Esophagus muscularis mucosa (tissue), 4 donors: Measurements from ENCODE around the gene RXFP1. TPM values are rescaled to one million over a fixed set of nuclear protein-coding genes. Genes with fewer than 3 reads are reported as not detected.
"Not testable (repeated sequence)": the region's sequence is repeated elsewhere in the genome, so short reads cannot be mapped to it uniquely, and the experiment has no call there.

Source experiments
- DNase-seq: peaks from one replicate; pipeline ENCODE4 v3.0.0-alpha.2; 2017; ENCODE audit errors: extremely low spot score
- H3K27ac ChIP-seq, 4 donors: fragments of 200-600 bp; sonication (generic); replicated peaks in 1 of 4; 1 replicate in 3 of 4; 2 replicates in 1 of 4; pipeline ENCODE4 v1.5.1; 2016 to 2019; ENCODE audit warnings: mild to moderate bottlenecking in 1 of 4
- H3K27me3 ChIP-seq, 4 donors: fragments of 200-600 bp; sonication (generic); one replicate each; pipeline versions ENCODE4 v1.5.1 to v1.6.0; 2016 to 2019
- H3K36me3 ChIP-seq, 4 donors: fragments of 200-600 bp; sonication (generic); one replicate each; pipeline ENCODE4 v1.5.1; 2016 to 2019
- H3K4me1 ChIP-seq, 4 donors: fragments of 200-600 bp; sonication (generic); one replicate each; pipeline ENCODE4 v1.5.1; 2016 to 2019
- H3K4me3 ChIP-seq, 4 donors: fragments of 200-600 bp; sonication (generic); 1 replicate in 2 of 4; 2 replicates in 2 of 4; pipeline ENCODE4 v1.5.1; 2016 to 2019; ENCODE audit warnings: mild to moderate bottlenecking in 4 of 4, moderate library complexity in 1 of 4
- H3K9me3 ChIP-seq, 4 donors: fragments of 200-600 bp; sonication (generic); 1 replicate in 3 of 4; 2 replicates in 1 of 4; pipeline ENCODE4 v1.5.1; 2016 to 2019
- CTCF ChIP-seq, 3 experiments: fragments of 200-600 bp in 2 of 3; fragments of 450-650 bp in 1 of 3; sonication (generic) in 2 of 3; IDR thresholded peaks; one replicate each; pipeline ENCODE4 v1.5.1; 2017 to 2019; ENCODE audit warnings: antibody characterized with exemption in 3 of 3, mild to moderate bottlenecking in 2 of 3, moderate library complexity in 1 of 3
- EP300 ChIP-seq: sonication (generic); formaldehyde crosslinking; IDR thresholded peaks from one replicate; pipeline ENCODE4 v1.6.1; 2017; ENCODE audit warnings: antibody characterized with exemption
- POLR2A ChIP-seq: fragments of 450-650 bp; IDR thresholded peaks from one replicate; pipeline ENCODE4 v1.6.1; 2017; ENCODE audit warnings: antibody characterized with exemption, moderate library complexity, mild to moderate bottlenecking, low read depth
- POLR2AphosphoS5 ChIP-seq, 2 donors: sonication (generic); formaldehyde crosslinking; IDR thresholded peaks; one replicate each; pipeline ENCODE4 v1.6.1; 2017; ENCODE audit warnings: antibody characterized with exemption in 2 of 2
- WGBS: methylation state at CpG from one replicate; pipeline ENCODE4 v1.1.5; 2018; 5-methylcytosine and 5-hydroxymethylcytosine counted together
- intact Hi-C: fragments of 100-400 bp; cut with DNase I; formaldehyde crosslinking; loops from one replicate; pipeline ENCODE4 v1.15.1; 2023
- total RNA-seq, 4 donors: library from RNA; depleted of rRNA; stranded (reverse); fragments of >200 nt; gene quantifications; one replicate each; pipeline versions ENCODE4 v1.1.0 to v1.2.1, GENCODE V29; 2016

Gene RXFP1
- total RNA-seq, 4 donors from 2014 or later, result not detected

GRCh38 chr4:158663707-158664625 is 142.3 kb downstream of the RXFP1 start:
- WGBS, result 83% methylated on average over 8 of the region's 8 CpGs
- H3K4me3 ChIP-seq, H3K27me3 ChIP-seq, H3K36me3 ChIP-seq, H3K27ac ChIP-seq, H3K9me3 ChIP-seq, DNase-seq, intact Hi-C loops, H3K4me1 ChIP-seq: not testable (repeated sequence)

- H3K36me3 ChIP-seq, result no peaks in the 10 kb centered on the region
- no peak for TF ChIP-seq CTCF (IDR thresholded peaks at IDR 0.05)
- no peak for TF ChIP-seq POLR2A
- TF ChIP-seq POLR2AphosphoS5 (IDR thresholded peaks at IDR 0.05), result no peak
- no peak for TF ChIP-seq EP300
- intact Hi-C loops, result no loop called here
- H3K27ac ChIP-seq, result no peak overlapping the region
- no peak overlapping the region for H3K4me3 ChIP-seq
- H3K27me3 ChIP-seq, result no peaks in the 10 kb centered on the region
- H3K4me1 ChIP-seq, result no peaks in the 10 kb centered on the region
- no peaks in the 10 kb centered on the region for H3K9me3 ChIP-seq
- 98% methylated on average over 8 of the region's 18 CpGs for WGBS
- DNase-seq, result no peak
Observed at GRCh38 chr4:158664806-158665205, 143.1 kb downstream of the RXFP1 start.

GRCh38 chr4:158666892-158667291 is 145.2 kb downstream of the RXFP1 start:
- no peak for DNase-seq
- H3K4me1 ChIP-seq, result peaks cover 7 to 15% (median 11%) of the 10 kb centered on the region in 4 donors
- no peaks in the 10 kb centered on the region for H3K9me3 ChIP-seq
- no peaks in the 10 kb centered on the region for H3K36me3 ChIP-seq
- H3K27ac ChIP-seq, result no peak overlapping the region
- no peaks in the 10 kb centered on the region for H3K27me3 ChIP-seq
- no peak for TF ChIP-seq EP300
- TF ChIP-seq POLR2AphosphoS5 (IDR thresholded peaks at IDR 0.05), result no peak
- TF ChIP-seq POLR2A, result no peak
- TF ChIP-seq CTCF (IDR thresholded peaks at IDR 0.05), result no peak
- H3K4me3 ChIP-seq, result no peak overlapping the region
- 95% methylated on average over 2 of the region's 2 CpGs for WGBS
- intact Hi-C loops, result no loop called here

- Histone ChIP-seq H3K4me3 (no peak overlapping the region), H3K4me1 (peaks cover 7 to 15% (median 12%) of the 10 kb centered on the region in 4 donors), H3K27me3 (no peaks in the 10 kb centered on the region), H3K36me3 (no peaks in the 10 kb centered on the region), H3K9me3 (no peaks in the 10 kb centered on the region), H3K27ac (no peak overlapping the region)
- intact Hi-C loops, result no loop called here
- DNase-seq, result no peak
- TF ChIP-seq CTCF (IDR thresholded peaks at IDR 0.05) (peak in 2 of 3 experiments; percentile 13 to 32), POLR2AphosphoS5 (IDR thresholded peaks at IDR 0.05) (no peak)
- WGBS, result 78% methylated on average over 3 of the region's 3 CpGs
Observed at GRCh38 chr4:158667651-158668198, 146.0 kb downstream of the RXFP1 start.

GRCh38 chr4:158669310-158669709 is 147.6 kb downstream of the RXFP1 start:
- WGBS, result 86% methylated on average over 7 of the region's 7 CpGs

More at GRCh38 chr4:158669310-158669709, 147.6 kb downstream of the RXFP1 start:
- TF ChIP-seq POLR2AphosphoS5 (IDR thresholded peaks at IDR 0.05), result no peak
- no peak for TF ChIP-seq CTCF (IDR thresholded peaks at IDR 0.05)
- no peak for TF ChIP-seq POLR2A
- TF ChIP-seq EP300, result no peak
- Histone ChIP-seq H3K4me1 (peaks cover 11 to 30% (median 25%) of the 10 kb centered on the region in 4 donors), H3K4me3 (no peak overlapping the region), H3K36me3 (no peaks in the 10 kb centered on the region), H3K27ac (no peak overlapping the region), H3K9me3 (no peaks in the 10 kb centered on the region), H3K27me3 (no peaks in the 10 kb centered on the region)
- intact Hi-C loops, result no loop called here
- no peak for DNase-seq
